A673 (cell line): Measurements from ENCODE around the gene AANAT.

Source experiments
- EZH2 ChIP-seq: fragments of 200-600 bp; sonication (generic); IDR thresholded peaks from 2 replicates; pipeline ENCODE4 v1.6.1; 2017; ENCODE audit warnings: borderline replicate concordance, low read depth, mild to moderate bottlenecking, mixed read lengths, antibody characterized with exemption, low read length; ENCODE audit not compliant: poor library complexity, severe bottlenecking
- TF ChIP-seq, protein P1 (sequence below): fragments of 300-800, 200-600 bp; sonication (generic); conservative IDR thresholded peaks from 2 replicates; pipeline ENCODE4 v1.5.1; 2017; ENCODE audit warnings: low read depth, mild to moderate bottlenecking, antibody characterized with exemption, low read length, moderate library complexity, mixed read lengths

DNA sequence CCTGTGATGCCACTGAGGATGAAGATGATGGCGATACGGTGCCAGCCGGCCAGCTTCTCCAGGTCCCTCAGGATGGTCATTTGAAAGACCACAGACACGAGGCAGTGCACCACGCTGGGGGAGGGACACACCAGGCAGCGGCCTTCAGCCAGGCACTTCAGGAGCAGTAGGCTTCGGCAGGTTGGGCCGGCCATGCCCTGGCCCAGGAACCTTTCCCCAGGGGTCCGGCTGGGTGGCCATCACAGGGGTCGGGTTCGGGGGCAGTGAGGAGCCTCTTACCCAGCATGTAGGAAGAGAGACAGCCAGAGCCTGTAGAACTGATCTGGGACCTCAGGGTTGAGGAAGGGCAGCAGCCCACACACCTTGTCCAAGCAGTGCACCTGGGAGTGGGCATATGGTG, 5.3 kb downstream of the AANAT start:
- TF ChIP-seq, protein P1, sequence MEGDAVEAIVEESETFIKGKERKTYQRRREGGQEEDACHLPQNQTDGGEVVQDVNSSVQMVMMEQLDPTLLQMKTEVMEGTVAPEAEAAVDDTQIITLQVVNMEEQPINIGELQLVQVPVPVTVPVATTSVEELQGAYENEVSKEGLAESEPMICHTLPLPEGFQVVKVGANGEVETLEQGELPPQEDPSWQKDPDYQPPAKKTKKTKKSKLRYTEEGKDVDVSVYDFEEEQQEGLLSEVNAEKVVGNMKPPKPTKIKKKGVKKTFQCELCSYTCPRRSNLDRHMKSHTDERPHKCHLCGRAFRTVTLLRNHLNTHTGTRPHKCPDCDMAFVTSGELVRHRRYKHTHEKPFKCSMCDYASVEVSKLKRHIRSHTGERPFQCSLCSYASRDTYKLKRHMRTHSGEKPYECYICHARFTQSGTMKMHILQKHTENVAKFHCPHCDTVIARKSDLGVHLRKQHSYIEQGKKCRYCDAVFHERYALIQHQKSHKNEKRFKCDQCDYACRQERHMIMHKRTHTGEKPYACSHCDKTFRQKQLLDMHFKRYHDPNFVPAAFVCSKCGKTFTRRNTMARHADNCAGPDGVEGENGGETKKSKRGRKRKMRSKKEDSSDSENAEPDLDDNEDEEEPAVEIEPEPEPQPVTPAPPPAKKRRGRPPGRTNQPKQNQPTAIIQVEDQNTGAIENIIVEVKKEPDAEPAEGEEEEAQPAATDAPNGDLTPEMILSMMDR = no peak
- no peak for TF ChIP-seq EZH2
